Nephron (organoid): ENCODE data around the gene MOB3B.

Experiments
- H3K27ac Mint-ChIP-seq, 3 experiments: 2 replicates each; pipeline ENCODE4 v1.8.0; 2020; ENCODE audit warnings: mixed read lengths in 3 of 3, mild to moderate bottlenecking in 2 of 3, moderate library complexity in 1 of 3
- H3K27me3 Mint-ChIP-seq: 2 replicates; pipeline ENCODE4 v1.8.0; 2021; ENCODE audit warnings: low read depth, mild to moderate bottlenecking, moderate library complexity, mixed read lengths
- H3K36me3 Mint-ChIP-seq: 2 replicates; pipeline ENCODE4 v1.8.0; 2020; ENCODE audit warnings: low read depth, mixed read lengths
- H3K4me1 Mint-ChIP-seq: 2 replicates; pipeline ENCODE4 v1.8.0; 2020; ENCODE audit warnings: mixed read lengths
- H3K4me3 Mint-ChIP-seq, 3 experiments: 2 replicates each; pipeline ENCODE4 v1.8.0; 2020; ENCODE audit warnings: mild to moderate bottlenecking in 3 of 3, mixed read lengths in 3 of 3, moderate library complexity in 2 of 3
- H3K9me3 Mint-ChIP-seq: 2 replicates; pipeline ENCODE4 v1.8.0; 2020; ENCODE audit warnings: mixed read lengths
- CTCF ChIP-seq, 3 experiments: fragments of 200-600 bp; sonication (generic); IDR thresholded peaks; one replicate each; pipeline ENCODE4 v1.5.0; 2021; ENCODE audit warnings: antibody characterized with exemption in 3 of 3; ENCODE audit not compliant: unreplicated experiment in 3 of 3

MOB3B gene

GRCh38 chr9:27328483-27328882 lies 201.1 kb downstream of the MOB3B start:
- Mint-ChIP-seq H3K4me1 (peaks cover 5% of the 10 kb centered on the region), H3K27ac (no peak overlapping the region), H3K4me3 (no peak overlapping the region), H3K9me3 (peaks cover 6% of the 10 kb centered on the region), H3K36me3 (peaks cover 57% of the 10 kb centered on the region), H3K27me3 (peaks cover 3% of the 10 kb centered on the region)
- TF ChIP-seq CTCF (IDR thresholded peaks at IDR 0.05; ENCODE audit: unreplicated experiment in 3 of 3) = no peak

GRCh38 chr9:27311184-27311583 lies 218.4 kb downstream of the MOB3B start:
- no peak for TF ChIP-seq CTCF (IDR thresholded peaks at IDR 0.05; ENCODE audit: unreplicated experiment in 3 of 3)
- no peak overlapping the region for H3K27ac Mint-ChIP-seq
- H3K4me1 Mint-ChIP-seq = no peaks in the 10 kb centered on the region
- no peaks in the 10 kb centered on the region for H3K27me3 Mint-ChIP-seq
- no peak overlapping the region for H3K4me3 Mint-ChIP-seq
- no peaks in the 10 kb centered on the region for H3K36me3 Mint-ChIP-seq
- H3K9me3 Mint-ChIP-seq = no peaks in the 10 kb centered on the region

- Mint-ChIP-seq H3K36me3 (no peaks in the 10 kb centered on the region), H3K4me1 (no peaks in the 10 kb centered on the region), H3K4me3 (no peak overlapping the region)
Observed at GRCh38 chr9:27310582-27310981, 219.0 kb downstream of the MOB3B start.

GRCh38 chr9:27308691-27309390 lies 220.8 kb downstream of the MOB3B start:
- Mint-ChIP-seq H3K9me3 (peaks cover 2% of the 10 kb centered on the region), H3K27ac (no peak overlapping the region), H3K4me3 (no peak overlapping the region), H3K36me3 (no peaks in the 10 kb centered on the region), H3K4me1 (no peaks in the 10 kb centered on the region), H3K27me3 (no peaks in the 10 kb centered on the region)
- no peak for TF ChIP-seq CTCF (IDR thresholded peaks at IDR 0.05; ENCODE audit: unreplicated experiment in 3 of 3)

More at GRCh38 chr9:27310582-27310981, 219.0 kb downstream of the MOB3B start:
- TF ChIP-seq CTCF (IDR thresholded peaks at IDR 0.05; ENCODE audit: unreplicated experiment in 3 of 3) = no peak
- Mint-ChIP-seq H3K9me3 (no peaks in the 10 kb centered on the region), H3K27ac (no peak overlapping the region), H3K27me3 (no peaks in the 10 kb centered on the region)

GRCh38 chr9:27304521-27304920 lies 225.1 kb downstream of the MOB3B start:
- no peak for TF ChIP-seq CTCF (IDR thresholded peaks at IDR 0.05; ENCODE audit: unreplicated experiment in 3 of 3)
- Mint-ChIP-seq H3K36me3 (no peaks in the 10 kb centered on the region), H3K9me3 (peaks cover 5% of the 10 kb centered on the region), H3K4me1 (no peaks in the 10 kb centered on the region), H3K4me3 (no peak overlapping the region), H3K27me3 (peaks cover 5% of the 10 kb centered on the region), H3K27ac (no peak overlapping the region)

- no peak overlapping the region for H3K27ac Mint-ChIP-seq
- peaks cover 5% of the 10 kb centered on the region for H3K9me3 Mint-ChIP-seq
- peaks cover 5% of the 10 kb centered on the region for H3K27me3 Mint-ChIP-seq
- no peaks in the 10 kb centered on the region for H3K4me1 Mint-ChIP-seq
- no peaks in the 10 kb centered on the region for H3K36me3 Mint-ChIP-seq
- no peak overlapping the region for H3K4me3 Mint-ChIP-seq
- TF ChIP-seq CTCF (IDR thresholded peaks at IDR 0.05; ENCODE audit: unreplicated experiment in 3 of 3) = no peak
Observed at GRCh38 chr9:27303219-27303618, 226.4 kb downstream of the MOB3B start.
